Activated naive CD4-positive, alpha-beta T cell (primary cell): ENCODE measurements around the gene KLHL1.

ENCODE experiments used
- DNase-seq, 4 experiments: peaks; one replicate each; lab custom pipeline; 2025; lab: John Stamatoyannopoulos, UW

KLHL1 gene

GRCh38 chr13:70016116-70016515 lies 92.1 kb downstream of the KLHL1 start:
- DNase-seq, result no peak

DNA sequence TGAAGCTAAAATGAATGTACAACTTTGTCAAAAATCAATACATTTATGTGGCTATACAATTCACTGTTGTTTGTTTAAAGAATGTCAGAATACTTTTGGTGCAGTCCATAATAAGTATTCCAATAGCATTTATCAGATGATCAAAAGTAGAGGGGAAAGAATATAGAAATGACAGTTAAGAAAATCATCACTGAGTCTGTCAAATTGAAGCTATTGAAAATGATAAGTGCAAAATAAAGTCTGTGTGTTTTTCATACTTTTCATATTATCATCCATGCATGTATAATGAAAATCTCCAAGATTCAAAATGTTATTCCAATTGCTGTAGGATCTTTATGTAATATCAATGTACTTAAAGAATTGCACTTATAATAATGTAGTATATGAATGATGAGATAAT lies 93.9 kb downstream of the KLHL1 start:
- DNase-seq, result no peak

DNA sequence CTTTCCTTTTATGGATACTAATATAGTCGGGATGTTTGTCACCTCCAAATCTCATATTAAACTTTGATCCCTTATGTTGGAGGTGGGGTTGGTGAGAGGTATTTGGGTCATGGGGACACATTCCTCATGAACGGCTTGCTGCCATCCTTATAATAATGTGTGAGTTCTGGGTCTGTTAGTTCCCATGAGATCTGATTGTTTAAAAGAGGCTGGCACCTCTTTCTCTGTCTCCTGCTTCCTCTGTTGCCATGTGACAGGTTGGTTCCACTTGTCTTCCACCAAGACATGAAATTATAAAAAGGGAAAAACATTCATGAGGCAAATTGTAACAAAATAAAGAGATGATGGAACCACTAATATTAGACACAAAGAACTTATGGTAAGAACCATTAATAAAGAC lies 108.4 kb downstream of the KLHL1 start:
- no peak for DNase-seq

GRCh38 chr13:69997061-69997460 lies 111.2 kb downstream of the KLHL1 start:
- DNase-seq, result no peak

DNA sequence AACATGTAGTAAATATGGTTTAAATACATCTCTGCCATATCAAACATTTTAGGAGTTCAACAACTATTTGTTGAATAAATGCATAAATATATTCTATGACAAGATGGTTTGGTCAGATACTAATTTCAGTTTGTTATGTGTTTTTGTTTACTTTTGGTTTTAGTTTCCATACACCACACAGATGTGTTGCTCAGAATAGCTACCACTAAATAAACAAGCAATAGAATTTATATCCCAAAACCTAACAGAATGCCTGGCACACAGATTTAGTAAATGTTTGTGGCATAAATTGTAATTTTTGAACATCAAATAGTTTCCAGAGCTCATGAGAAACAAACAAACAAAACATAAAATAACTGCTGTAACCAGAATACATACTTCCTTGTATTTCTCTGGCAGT lies 127.5 kb downstream of the KLHL1 start:
- DNase-seq, result no peak

DNA sequence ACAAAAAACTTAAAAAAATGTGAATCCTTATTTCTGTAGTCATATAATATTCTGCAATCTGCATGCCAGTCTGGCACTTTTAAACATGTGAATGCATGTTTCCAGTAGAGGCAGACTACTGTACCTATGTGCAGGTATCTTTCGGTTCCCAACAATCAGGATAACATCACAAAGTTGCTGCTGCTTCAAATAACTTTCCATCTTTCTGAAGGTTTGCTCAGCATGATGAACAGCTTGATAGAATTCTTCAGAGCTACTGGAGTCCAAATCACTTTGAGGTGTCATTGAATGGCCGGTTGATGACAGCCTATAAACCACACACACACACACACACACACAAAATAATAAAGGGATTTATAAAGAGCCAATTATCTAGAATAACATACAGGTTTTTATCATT lies 132.8 kb downstream of the KLHL1 start:
- DNase-seq, result no peak

GRCh38 chr13:69970520-69970919 lies 137.7 kb downstream of the KLHL1 start:
- no peak for DNase-seq

GRCh38 chr13:69959046-69959445 lies 149.2 kb downstream of the KLHL1 start:
- no peak for DNase-seq

DNA sequence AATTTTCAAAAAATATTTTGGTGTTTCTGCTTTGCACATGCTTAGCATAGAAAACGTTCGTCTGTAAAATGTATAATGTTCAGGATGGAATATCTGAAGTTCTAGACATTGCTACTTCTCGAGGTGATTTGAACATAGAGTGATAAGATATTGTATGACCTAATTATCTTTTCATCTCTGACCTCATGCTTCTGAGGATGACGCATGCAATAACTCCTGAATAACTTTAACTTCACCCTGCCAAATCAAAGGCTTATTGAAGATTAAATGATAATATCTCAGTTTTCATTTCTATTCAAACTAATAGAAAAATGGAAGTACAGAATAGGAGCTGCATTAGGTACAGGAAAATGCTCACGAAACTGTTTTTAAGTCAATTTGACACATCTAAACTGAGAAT lies 151.4 kb downstream of the KLHL1 start:
- no peak for DNase-seq

GRCh38 chr13:69956349-69956748 lies 151.9 kb downstream of the KLHL1 start:
- DNase-seq, result no peak

GRCh38 chr13:69955271-69955670 lies 153.0 kb downstream of the KLHL1 start:
- no peak for DNase-seq

DNA sequence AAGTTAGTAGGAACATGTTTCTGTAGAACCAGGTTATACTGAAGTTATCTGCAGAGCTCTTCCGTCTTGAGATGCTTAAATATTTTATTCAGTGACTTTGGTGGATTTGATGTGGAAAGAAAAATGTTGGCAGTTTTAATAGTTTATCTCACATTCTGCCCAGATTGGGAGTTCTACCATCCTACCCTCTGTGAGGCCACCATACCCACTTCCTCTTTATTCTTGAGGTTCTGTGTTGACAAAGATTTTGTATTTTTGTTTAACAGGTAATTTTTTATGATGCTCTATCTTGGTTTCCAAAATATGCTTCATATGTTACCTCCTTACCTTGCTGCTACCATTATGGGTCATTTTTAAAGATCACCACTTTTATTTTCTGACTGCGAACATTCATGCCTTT lies 156.8 kb downstream of the KLHL1 start:
- DNase-seq, result no peak

- no peak for DNase-seq
These were observed 158.1 kb downstream of the KLHL1 start for GRCh38 chr13:69950160-69950559.

- DNase-seq, result no peak
These were observed 160.2 kb downstream of the KLHL1 start for GRCh38 chr13:69948016-69948415.

DNA sequence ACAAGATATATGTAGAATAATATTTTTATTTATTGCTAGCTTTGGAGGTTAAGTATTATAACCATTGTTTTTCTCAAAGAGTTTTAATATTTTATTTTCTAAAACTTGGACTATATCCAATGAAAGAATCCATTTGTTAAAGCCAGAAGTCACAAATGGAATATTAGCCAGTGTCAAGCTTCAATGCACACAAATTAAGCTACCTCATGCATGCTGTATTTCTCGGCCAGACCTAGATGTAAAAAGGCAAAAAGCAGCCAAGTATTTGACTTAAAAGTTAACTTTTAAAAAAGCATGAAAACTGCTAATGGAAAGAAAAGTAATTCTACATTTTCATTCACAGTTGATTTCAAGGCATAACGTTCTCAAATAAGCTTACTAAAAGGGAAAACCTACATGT lies 160.7 kb downstream of the KLHL1 start:
- no peak for DNase-seq

DNA sequence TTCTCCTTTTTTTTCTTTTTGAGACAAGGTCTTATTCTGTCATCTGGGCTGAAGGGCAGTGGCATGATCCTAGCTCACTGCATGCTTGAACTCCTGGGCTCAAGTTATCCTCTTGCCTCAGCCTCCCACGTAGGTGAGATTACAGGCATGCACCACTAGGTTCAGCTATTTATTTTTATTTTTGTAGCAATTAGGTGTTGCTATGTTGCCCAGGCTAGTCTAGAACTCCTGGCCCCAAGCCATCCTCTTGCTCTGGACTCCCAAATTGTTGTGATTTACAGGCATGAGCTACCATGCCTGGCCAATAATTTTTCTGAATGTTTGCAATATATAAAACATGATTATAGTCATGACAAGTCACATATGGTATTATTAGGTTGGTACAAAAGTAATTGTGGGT lies 161.7 kb downstream of the KLHL1 start:
- DNase-seq, result no peak

DNA sequence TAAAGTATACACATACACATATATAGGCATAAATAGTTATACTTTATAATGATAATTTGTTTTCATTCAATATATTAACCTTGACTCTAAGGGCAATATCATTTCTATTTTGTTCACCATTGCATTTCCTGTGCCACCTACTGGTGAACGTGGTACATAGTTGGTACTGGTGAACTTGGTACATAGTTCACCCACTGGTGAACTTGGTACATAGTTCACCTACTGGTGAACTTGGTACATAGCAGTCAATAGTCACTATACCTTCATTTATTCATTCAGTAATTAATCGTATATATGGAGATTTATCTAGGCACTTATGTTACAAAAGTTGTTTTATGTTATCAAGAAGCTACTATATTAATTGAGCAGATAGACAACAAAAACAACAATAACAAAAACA lies 173.2 kb downstream of the KLHL1 start:
- DNase-seq, result no peak

- DNase-seq, result no peak
These were observed 180.0 kb downstream of the KLHL1 start for GRCh38 chr13:69928262-69928661.

- DNase-seq, result no peak
These were observed 187.1 kb downstream of the KLHL1 start for GRCh38 chr13:69921156-69921555.

DNA sequence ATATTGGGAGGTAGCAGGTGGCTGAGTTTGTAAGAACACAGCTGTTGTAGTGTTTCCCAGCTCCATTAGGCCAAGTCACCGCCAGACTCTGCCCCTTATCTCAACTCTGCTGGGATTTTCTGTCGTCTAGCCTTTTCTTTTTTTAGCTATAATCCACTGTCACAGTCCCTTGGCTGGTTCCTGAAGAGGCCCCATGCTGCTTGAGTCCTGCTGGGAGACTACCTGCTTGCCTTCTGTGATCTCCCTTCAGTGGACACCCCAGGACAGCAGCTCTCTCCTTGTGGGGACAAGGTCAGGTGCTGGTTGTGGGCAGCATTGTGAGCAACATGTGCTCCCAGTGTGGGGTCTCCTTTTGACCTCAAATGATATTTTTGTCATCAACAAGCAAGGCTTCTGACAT lies 195.6 kb downstream of the KLHL1 start:
- no peak for DNase-seq

DNA sequence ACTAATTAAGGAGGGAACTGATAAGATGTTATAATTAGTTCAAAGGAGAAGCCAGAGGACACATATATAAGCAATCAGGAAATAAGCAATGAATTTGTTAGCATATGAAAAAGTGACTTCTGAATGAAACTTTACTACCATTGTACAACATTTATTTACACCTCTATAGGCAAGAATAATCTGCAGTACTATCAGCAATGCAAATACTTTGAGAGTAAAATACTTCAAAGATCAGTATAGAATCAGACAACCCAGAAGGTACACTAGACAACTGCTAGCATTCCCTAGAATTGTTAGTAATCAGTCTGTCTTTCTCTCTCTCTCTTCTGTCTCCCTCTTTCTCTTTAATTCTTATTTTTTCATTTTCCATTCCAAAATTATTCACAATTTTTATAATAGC lies 197.5 kb downstream of the KLHL1 start:
- DNase-seq, result no peak

- no peak for DNase-seq
These were observed 203.5 kb downstream of the KLHL1 start for GRCh38 chr13:69904784-69905183.

DNA sequence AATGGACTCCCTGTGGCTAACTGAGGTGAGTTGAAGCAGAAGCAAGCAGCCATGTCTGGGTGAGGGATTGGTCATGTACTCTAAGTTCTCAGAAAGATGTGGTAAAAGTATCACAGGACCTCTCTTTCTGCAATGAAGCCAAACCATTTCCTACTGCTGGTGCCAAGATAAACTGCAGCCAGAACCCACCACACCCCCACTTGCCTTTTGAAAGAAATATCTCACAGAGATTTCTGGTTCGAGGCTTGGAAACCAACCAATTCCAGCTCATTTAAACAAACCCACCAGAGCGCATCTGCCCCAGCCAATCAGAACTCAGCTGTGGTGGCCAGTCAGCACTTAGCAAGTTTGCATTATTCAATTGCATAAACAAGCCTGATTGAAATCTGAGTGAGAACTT lies 205.2 kb downstream of the KLHL1 start:
- no peak for DNase-seq

DNA sequence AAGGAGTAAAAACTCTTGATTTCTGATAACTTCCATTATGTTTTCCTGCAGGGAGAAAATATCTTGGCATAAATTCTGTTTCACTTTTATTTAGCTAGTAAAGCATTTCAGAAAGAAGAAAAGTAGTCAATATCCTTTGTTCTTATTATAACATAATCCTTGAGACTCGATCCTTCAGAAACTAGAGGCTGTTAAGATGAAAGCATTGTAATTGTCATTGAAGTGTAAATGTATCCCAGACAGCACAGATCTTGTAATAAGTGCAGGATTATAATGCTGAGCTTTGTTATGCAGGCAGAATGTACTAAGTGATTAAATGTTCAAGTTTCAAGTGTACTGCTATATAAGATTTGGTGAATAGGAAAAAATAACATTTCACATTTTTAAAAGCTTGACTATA lies 225.8 kb downstream of the KLHL1 start:
- no peak for DNase-seq

- no peak for DNase-seq
These were observed 228.3 kb downstream of the KLHL1 start for GRCh38 chr13:69879936-69880335.
